ENCODE data around the gene GNA14.
"Not testable (repeated sequence)": the region's sequence is repeated elsewhere in the genome, so short reads cannot be mapped to it uniquely, and the experiment has no call there.

Gene GNA14

GRCh38 chr9:77587042-77587441, 61.1 kb downstream of the GNA14 start:
- DNase-seq, result no peak

- no peak for DNase-seq
Observed at GRCh38 chr9:77586591-77586990, 61.5 kb downstream of the GNA14 start.

DNA sequence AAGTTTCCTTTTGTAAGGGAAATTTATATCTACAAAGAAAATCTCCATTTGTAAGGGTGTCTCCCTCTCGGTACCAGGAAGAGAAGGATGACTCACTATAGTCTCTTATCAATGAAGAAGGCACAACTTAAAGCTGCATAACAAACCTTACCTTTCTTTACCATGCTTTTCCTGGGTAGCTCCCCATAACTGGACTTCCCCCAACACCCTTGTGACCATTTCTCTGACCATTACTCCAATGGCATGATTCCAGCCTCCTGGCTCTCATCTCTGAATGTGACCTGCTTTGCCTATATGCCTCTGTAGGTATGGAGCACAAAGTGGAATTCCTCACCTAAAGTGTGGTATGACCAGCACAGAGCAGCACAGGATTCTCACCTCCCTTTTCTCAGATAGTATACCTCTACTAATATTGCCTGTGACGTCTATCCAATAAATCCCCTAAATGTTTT, 62.8 kb downstream of the GNA14 start:
- no peak for DNase-seq

DNA sequence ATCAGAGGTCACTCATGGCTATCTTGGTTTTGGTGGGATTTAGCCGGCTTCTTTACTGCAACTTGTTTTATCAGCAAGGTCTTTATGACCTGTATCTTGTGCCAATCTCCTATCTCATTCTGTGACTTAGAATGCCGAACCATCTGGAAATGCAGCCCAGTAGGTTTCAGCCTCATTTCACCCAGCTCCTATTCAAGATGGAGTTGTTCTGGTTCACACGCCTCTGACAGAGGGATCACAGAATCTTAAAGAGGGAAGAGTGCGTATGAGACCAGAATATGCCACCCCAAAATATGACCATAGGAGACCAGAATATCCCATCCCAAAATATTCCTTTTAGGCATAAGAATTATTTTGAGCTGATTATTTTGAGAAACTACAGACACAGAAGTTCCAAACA, 63.2 kb downstream of the GNA14 start:
- DNase-seq, result not testable (repeated sequence)

- no peak for DNase-seq
Observed at GRCh38 chr9:77582961-77583576, 65.1 kb downstream of the GNA14 start.

DNA sequence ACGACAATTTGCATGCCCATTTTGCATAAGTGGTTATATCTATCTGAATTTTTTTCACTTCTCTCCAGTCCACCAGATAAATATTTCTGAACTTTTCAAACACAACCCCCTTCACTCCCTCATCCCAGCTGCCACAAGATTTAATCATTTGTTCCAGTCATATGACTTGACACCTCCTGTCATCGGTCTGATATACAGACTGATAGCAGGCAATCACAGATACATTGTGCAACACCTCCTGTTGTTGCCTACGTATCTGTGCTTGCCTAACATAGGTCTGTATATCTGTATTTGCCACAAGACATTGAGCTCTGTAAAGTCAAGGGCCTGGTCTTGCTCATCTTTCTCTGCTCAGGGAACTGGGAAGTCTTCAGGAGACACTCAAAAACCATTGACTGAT, 65.6 kb downstream of the GNA14 start:
- no peak for DNase-seq

DNA sequence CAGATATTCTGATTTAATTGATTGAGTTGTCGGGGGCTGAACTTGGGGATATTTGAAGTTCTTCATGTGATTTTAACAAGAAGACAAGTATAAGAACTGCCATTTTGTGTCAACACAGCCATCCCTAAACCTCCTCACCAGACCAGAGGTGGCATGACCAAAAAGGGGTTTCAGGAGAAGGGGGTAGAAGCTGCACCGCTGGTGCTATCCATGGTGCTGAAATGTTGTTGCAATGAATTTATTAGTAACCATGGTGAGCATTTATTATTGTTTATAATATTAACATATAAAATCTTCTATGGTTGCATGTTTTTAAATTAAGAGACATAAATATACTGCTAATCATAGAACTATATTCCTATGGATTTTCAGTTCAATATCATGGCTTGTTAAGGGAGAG, 72.3 kb downstream of the GNA14 start:
- no peak for DNase-seq

- no peak for DNase-seq
Observed at GRCh38 chr9:77569335-77569734, 78.8 kb downstream of the GNA14 start.

GRCh38 chr9:77563174-77563573, 84.9 kb downstream of the GNA14 start:
- DNase-seq, result no peak

GRCh38 chr9:77562019-77562748, 85.9 kb downstream of the GNA14 start:
- DNase-seq, result no peak

- DNase-seq, result no peak
Observed at GRCh38 chr9:77561331-77562018, 86.6 kb downstream of the GNA14 start.

- DNase-seq, result no peak
Observed at GRCh38 chr9:77556396-77556795, 91.7 kb downstream of the GNA14 start.

DNA sequence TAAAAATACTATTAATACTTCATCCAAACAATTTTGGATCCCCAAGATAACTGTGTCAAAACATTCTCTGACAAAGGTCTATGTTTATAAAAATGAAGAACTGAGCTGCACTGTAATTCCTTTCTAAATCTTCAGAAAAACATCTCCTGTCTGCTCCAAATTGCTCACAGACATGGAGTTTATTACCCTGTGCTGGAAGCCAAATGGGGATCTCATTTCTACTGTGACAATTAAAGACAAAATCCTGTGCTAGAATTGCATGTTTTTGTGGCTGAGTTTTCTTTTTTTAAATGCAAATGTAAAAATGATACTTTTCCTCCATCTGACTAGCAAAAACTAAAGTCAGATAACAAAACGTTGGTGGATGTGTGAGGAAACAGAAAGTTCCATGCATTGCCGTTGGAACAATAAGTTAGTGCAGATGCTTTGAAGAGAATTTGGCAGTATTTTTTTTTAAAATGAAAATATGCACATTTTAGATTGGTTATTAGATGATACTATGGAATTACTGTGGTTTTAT, 93.5 kb downstream of the GNA14 start:
- DNase-seq, result no peak

- no peak for DNase-seq
Observed at GRCh38 chr9:77547106-77547730, 100.9 kb downstream of the GNA14 start.

DNA sequence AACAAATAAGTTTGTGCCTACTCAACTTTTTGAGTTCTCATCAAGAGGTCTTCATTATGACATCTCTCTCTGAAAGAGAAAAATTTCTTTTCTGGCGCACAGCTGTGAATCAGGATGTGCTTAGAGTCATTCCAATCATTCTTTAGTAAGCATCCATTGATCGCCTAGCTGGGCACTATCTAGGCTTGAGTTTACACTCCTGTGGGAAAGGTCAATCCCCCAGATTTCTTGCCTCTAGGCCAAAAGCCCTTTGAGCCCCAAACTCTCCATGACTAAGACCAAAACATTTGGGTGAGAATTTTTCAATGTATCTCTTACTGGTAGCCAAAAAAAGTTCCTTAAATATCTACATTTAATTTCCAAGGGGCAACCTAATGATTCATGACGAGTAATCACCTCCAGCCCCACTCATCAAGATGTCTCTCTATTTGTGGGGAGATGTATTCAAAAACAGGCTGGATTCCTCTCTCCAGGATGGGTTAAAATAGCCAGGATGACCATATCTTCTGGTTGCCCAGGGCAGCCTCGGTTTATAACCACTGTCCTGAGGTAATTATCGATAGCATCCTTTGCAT, 101.7 kb downstream of the GNA14 start:
- DNase-seq, result no peak

DNA sequence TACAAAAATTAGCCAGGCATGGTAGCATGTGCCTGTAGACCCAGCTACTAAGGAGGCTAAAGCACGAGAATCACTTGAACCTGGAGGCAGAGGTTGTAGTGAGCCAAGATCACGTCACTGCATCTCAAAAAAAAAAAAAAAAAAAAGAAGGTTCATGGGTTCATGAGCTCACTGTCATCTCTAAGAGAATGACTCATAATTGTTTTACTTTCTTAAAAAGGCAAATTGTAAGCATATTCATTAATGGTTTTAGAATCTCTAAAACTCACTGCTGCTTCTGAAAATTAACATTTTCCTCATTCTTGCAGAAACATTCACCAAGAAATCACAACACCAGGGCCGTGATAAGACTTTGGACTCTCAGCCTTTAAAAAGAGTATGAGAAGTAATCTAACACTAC, 103.6 kb downstream of the GNA14 start:
- no peak for DNase-seq

DNA sequence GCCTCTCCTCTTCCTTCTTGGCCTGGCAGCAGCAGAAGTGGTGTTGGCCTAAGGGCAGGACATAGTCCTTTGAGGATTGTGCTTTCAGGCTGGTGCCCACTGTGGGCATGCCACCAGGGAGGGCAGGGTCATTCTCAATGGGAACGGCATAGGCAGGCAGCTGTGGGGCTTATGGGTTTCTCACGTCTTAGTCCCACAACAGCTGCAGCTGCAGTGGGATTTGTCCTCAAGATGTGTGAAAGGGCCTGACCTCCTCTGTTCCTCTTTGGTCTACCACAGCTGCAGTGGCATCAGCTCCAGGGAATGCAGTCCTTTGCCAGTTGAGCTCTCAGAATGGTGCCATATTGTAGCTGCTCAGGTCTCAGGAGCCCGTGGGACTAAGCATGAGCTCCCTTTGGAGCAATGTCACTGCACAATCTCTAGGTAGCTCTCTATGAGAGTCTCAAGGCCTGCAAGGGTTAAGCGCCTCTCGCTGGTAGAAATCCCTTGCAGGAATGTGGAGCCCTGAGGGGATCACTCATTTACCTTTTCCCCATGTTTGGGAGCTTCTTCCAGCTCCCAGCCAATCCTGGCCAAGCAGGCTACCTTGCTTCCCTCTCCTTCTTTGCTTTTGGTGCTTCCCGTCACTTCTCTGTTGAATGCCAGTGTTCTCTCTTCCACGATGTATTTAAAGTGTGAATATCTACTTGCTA, 104.8 kb downstream of the GNA14 start:
- no peak for DNase-seq

GRCh38 chr9:77541600-77541999, 106.5 kb downstream of the GNA14 start:
- no peak for DNase-seq

DNA sequence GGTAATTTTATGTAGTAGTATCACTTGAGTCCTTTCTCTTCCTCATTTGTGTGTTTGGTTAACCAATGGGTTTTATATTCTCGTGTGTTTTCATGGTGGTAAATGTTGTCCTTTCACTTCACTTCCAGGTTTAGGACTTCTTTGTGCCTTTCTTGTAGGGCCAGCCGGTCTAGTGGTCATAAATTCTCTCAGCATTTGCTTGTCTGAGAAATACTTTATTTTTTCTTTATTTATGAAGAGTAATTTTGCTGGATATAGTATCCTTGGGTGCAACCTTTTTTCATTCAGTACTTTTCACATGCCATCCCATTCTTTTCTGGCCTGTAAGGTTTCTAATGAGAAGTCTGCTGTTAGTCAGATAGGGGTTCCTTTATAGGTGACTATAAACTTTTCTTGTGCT, 107.1 kb downstream of the GNA14 start:
- DNase-seq, result no peak

DNA sequence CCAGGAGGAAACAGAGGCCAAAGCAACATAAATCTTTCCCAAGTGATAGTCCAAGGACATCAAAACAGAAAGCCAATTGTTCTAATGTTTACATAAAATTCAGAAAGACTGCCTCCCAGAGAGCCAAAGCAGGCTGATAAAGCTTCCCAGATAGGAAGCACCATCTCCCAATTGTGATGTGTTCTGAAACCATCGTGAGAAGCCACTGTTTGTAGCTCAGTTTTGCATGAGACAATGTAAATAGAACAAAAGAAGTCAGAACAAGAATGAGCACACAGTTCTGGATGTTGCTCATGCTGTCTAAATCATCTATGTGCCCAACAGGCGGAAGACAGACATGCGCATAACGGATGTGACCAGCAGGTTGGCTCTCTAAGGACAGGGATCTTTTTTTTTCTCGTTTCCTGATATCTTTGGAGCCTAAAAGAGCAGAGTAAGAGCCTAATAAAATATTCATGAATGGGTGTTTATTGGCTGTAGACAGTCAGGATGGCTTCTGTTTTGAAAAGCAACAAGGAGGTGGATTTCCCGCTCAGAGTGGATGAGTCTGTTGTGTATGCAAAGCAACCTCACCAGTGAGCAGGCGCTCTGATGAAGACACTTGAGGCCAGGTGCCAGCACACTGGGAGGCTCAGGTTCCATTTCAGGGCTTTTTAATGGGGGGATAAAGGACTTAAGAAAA, 113.6 kb downstream of the GNA14 start:
- DNase-seq, result no peak

GRCh38 chr9:77533671-77534070, 114.5 kb downstream of the GNA14 start:
- DNase-seq, result no peak

- no peak for DNase-seq
Observed at GRCh38 chr9:77532607-77533006, 115.5 kb downstream of the GNA14 start.

All from NCI-H1694 (cell line).